GM23248 (cell line): Measurements from ENCODE around the gene REXO1. TPM values are rescaled to one million over a fixed set of nuclear protein-coding genes. Genes with fewer than 3 reads are reported as not detected.

Source experiments
- DNase-seq: peaks from one replicate; pipeline ENCODE4 v3.0.0-alpha.2; 2015
- H2AFZ ChIP-seq: fragments of 200-600 bp; sonication (generic); 2 replicates; pipeline ENCODE4 v1.6.1; 2016; ENCODE audit warnings: antibody characterized with exemption
- H3F3A ChIP-seq: fragments of 200-600 bp; sonication (generic); 2 replicates; pipeline ENCODE4 v1.6.1; 2016; ENCODE audit warnings: mild to moderate bottlenecking, antibody characterized with exemption, mixed run types; ENCODE audit not compliant: insufficient read depth
- H3K27ac ChIP-seq: fragments of 200-600 bp; sonication (generic); 2 replicates; pipeline ENCODE4 v1.5.1; 2016; ENCODE audit warnings: mild to moderate bottlenecking
- H3K27me3 ChIP-seq: fragments of 200-600 bp; sonication (generic); replicated peaks from 2 replicates; pipeline ENCODE4 v1.6.1; 2016; ENCODE audit warnings: mild to moderate bottlenecking; ENCODE audit not compliant: insufficient read depth
- H3K36me3 ChIP-seq: fragments of 200-600 bp; sonication (generic); 2 replicates; pipeline ENCODE4 v1.6.1; 2016; ENCODE audit warnings: low read depth, mild to moderate bottlenecking
- H3K4me1 ChIP-seq: fragments of 200-600 bp; sonication (generic); 2 replicates; pipeline ENCODE4 v1.6.1; 2016; ENCODE audit warnings: mild to moderate bottlenecking; ENCODE audit not compliant: insufficient read depth
- H3K4me2 ChIP-seq: fragments of 200-600 bp; sonication (generic); one replicate; pipeline ENCODE4 v1.6.1; 2016; ENCODE audit warnings: mild to moderate bottlenecking; ENCODE audit not compliant: unreplicated experiment
- H3K4me3 ChIP-seq: fragments of 200-600 bp; sonication (generic); 2 replicates; pipeline ENCODE4 v1.5.1; 2016; ENCODE audit warnings: mild to moderate bottlenecking
- H3K79me2 ChIP-seq: fragments of 200-600 bp; sonication (generic); 2 replicates; pipeline ENCODE4 v1.6.1; 2016; ENCODE audit warnings: mild to moderate bottlenecking; ENCODE audit not compliant: insufficient read depth
- H3K9ac ChIP-seq: fragments of 200-600 bp; sonication (generic); 2 replicates; pipeline ENCODE4 v1.6.1; 2016; ENCODE audit warnings: mild to moderate bottlenecking
- H3K9me2 ChIP-seq: fragments of 200-600 bp; sonication (generic); 2 replicates; pipeline ENCODE4 v1.6.1; 2016; ENCODE audit warnings: mixed run types, mild to moderate bottlenecking, moderate library complexity; ENCODE audit not compliant: insufficient read depth
- H3K9me3 ChIP-seq: fragments of 200-600 bp; sonication (generic); one replicate; pipeline ENCODE4 v1.6.1; 2017; ENCODE audit warnings: low read depth
- H4K20me1 ChIP-seq: fragments of 200-600 bp; sonication (generic); 2 replicates; pipeline ENCODE4 v1.6.0; 2016; ENCODE audit not compliant: insufficient read depth
- EZH2 ChIP-seq: fragments of 200-600 bp; sonication (generic); IDR thresholded peaks from 2 replicates; pipeline ENCODE4 v1.6.1; 2018; ENCODE audit warnings: antibody characterized with exemption, mild to moderate bottlenecking; ENCODE audit not compliant: insufficient read depth, poor library complexity, severe bottlenecking
- EZH2phosphoT487 ChIP-seq: fragments of 200-600 bp; sonication (generic); IDR thresholded peaks from 2 replicates; pipeline ENCODE4 v1.6.1; 2018; ENCODE audit warnings: antibody characterized with exemption, moderate library complexity, mild to moderate bottlenecking, low read depth; ENCODE audit not compliant: insufficient read depth
- WGBS, 2 experiments: methylation state at CpG; one replicate each; pipeline ENCODE4 v1.1.6; 2015 to 2017; ENCODE audit warnings: low lambda C conversion rate in 2 of 2, low coverage in 1 of 2; ENCODE audit errors: missing lambda C conversion rate in 2 of 2; 5-methylcytosine and 5-hydroxymethylcytosine counted together
- in situ Hi-C: fragments of 300-500 bp; cut with MboI; formaldehyde crosslinking; loops from 2 replicates; pipeline ENCODE4 v1.15.0; 2020
- polyA plus RNA-seq: library from polyadenylated mRNA; unstranded; fragments of >200 nt; fragmentation: Nextera tagmentation; extraction: Ambion mirVana; gene quantifications from 2 replicates; pipeline ENCODE4 v1.2.1, GENCODE V29; 2016
- total RNA-seq: library from RNA; depleted of rRNA; stranded (reverse); fragments of >200 nt; shearing (Covaris generic); gene quantifications from 2 replicates; pipeline ENCODE4 v1.2.3, GENCODE V29; 2014

REXO1 gene
- total and polyA plus RNA-seq, 2 experiments from 2014 or later = 4.9 to 5.2 TPM

DNA sequence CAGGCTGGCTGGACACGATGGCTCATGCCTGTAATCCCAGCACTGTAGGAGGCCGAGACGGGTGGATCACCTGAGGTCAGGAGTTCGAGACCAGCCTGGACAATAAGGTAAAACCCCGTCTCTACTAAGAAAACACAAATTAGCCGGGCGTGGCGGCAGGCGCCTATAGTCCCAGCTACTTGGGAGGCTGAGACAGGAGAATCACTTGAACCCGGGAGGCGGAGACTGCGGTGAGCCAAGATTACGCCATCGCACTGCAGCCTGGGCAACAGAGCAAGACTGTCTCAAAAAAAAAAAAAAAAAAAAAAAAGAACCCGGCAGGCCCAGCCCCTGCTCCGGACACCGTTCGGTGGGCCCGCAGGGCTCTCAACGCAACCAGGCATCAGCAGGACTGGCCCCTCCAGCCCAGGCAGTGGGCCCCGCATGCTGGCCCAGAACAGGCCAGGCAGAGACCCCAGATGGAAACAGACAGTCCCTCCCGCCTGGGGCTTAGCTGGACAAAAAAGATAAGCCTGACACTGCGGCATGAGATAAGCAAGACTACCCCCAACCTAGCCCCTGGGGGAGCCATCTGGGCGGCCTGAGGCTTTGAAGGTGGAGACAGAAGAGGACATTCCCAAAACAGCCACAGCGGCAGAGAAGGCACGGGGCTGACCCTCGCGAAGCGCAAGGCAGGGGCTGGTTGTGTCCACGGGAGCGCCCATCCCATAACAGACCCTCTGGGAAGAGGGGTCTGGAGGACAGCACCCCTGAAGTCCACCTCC lies 11.6 kb downstream of the REXO1 start:
- no peaks in the 10 kb centered on the region for H3K4me1 ChIP-seq
- no peaks in the 10 kb centered on the region for H3K27me3 ChIP-seq
- H3K9me3 ChIP-seq = no peaks in the 10 kb centered on the region
- H3K27ac ChIP-seq = no peak overlapping the region
- peaks cover 99% of the 10 kb centered on the region for H3K79me2 ChIP-seq
- TF ChIP-seq EZH2phosphoT487 (no peak), EZH2 (no peak)
- no peaks in the 10 kb centered on the region for H3K36me3 ChIP-seq
- in situ Hi-C loops = no loop called here
- no peaks in the 10 kb centered on the region for H3K9me2 ChIP-seq
- no peak overlapping the region for H3K4me2 ChIP-seq
- DNase-seq = no peak
- H4K20me1 ChIP-seq = no peaks in the 10 kb centered on the region
- H3K4me3 ChIP-seq = no peak overlapping the region
- H3K9ac ChIP-seq = no peak overlapping the region
- 91 to 92% methylated on average over 31 of the region's 31 CpGs for WGBS, 2 experiments
- no peak overlapping the region for H2AFZ ChIP-seq
- H3F3A ChIP-seq = no peaks in the 10 kb centered on the region

DNA sequence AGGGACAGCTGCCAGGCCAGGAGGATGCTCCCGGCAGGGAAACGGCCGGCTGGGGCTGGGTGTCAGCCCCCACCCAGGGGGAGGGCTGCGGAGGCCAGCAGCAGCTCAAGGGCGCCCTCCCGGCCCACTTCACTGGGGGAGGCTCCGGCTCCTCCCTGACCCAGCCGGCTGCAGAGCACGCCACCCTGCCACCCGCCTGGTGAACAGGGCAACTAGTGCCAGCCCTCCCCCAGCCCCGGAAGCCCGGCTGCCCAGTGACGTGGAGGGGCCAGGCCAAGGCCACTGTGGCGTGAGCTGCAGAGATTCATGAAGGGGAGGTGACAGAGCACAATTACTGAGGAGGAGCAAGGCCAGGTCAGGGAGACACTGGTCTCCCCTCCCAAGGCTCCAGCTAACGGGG lies 14.7 kb downstream of the REXO1 start:
- H3K79me2 ChIP-seq = peaks cover 93% of the 10 kb centered on the region
- H3K9me3 ChIP-seq = no peaks in the 10 kb centered on the region
- 82 to 90% methylated on average over 13 to 14 of the region's 15 CpGs for WGBS, 2 experiments

DNA sequence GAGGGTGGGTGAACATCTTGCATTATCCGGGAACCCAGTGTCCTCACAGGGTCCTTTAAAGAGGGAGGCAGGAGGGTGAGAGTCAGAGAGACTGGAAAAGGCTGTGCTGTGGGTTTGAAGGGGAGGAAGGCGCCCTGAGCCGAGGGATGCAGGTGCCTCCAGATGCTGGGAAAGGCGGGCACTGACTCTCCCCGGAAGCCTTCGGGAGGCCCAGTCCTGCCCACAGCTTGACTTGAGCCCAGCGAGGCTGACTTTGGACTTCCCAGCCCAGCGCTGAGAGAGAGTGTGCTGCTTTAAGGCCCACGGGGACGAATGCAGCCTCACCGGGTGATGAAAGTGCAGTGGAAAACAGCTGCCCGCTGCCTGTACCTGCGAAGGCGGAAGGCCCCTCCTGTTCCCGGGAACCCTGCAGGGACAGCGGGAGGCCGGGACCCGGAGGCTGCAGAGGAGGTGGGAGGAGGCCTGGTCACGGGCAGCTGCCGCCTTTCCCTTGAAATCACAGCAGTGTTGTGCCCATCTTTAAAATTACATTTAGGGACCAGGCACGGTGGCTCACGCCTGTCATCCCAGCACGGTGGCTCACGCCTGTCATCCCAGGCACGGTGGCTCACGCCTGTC lies 16.1 kb downstream of the REXO1 start:
- Histone ChIP-seq H3K27ac (no peak overlapping the region), H3K79me2 (peaks cover 79% of the 10 kb centered on the region), H3K9me3 (no peaks in the 10 kb centered on the region), H3K9me2 (no peaks in the 10 kb centered on the region), H3K36me3 (no peaks in the 10 kb centered on the region), H3K4me1 (no peaks in the 10 kb centered on the region), H3K9ac (no peak overlapping the region), H2AFZ (no peak overlapping the region), H3K4me3 (no peak overlapping the region), H3K27me3 (no peaks in the 10 kb centered on the region), H4K20me1 (no peaks in the 10 kb centered on the region), H3K4me2 (no peak overlapping the region), H3F3A (no peaks in the 10 kb centered on the region)
- 88 to 89% methylated on average over 26 of the region's 26 CpGs for WGBS, 2 experiments
- TF ChIP-seq EZH2phosphoT487 = no peak
- no peak for TF ChIP-seq EZH2
- DNase-seq = no peak
- in situ Hi-C loops = no loop called here

More for the DNA sequence above, 14.7 kb downstream of the REXO1 start:
- TF ChIP-seq EZH2 (no peak), EZH2phosphoT487 (no peak)
- Histone ChIP-seq H3K4me3 (no peak overlapping the region), H3K9me2 (no peaks in the 10 kb centered on the region), H3K4me1 (no peaks in the 10 kb centered on the region), H3K27me3 (no peaks in the 10 kb centered on the region), H3K9ac (no peak overlapping the region), H4K20me1 (no peaks in the 10 kb centered on the region), H3K27ac (no peak overlapping the region), H3K4me2 (no peak overlapping the region), H3K36me3 (no peaks in the 10 kb centered on the region), H2AFZ (no peak overlapping the region), H3F3A (no peaks in the 10 kb centered on the region)
- no peak for DNase-seq
- in situ Hi-C loops = no loop called here

DNA sequence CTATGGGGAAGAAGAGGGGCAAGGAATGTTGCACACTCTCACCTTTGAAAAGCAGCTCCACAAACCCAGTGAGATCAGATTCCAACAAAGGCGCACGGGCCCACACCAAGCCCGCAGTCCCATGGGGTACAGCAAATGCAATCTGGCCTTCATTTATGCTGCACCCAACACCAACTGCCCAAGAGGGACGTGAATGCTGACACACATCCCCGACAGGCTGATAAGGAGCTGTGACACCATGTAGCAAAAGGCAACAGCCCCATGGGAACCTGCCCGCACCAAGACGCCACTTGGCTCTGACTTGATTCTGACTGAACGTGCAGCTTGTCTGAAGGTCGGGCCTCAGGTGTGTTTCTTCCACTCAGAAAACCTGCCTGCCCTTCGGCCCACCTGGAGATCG lies 17.3 kb downstream of the REXO1 start:
- TF ChIP-seq EZH2 (no peak), EZH2phosphoT487 (no peak)
- H3K9ac ChIP-seq = no peak overlapping the region
- in situ Hi-C loops = no loop called here
- no peaks in the 10 kb centered on the region for H3F3A ChIP-seq
- DNase-seq = no peak
- no peak overlapping the region for H3K4me3 ChIP-seq
- H3K36me3 ChIP-seq = no peaks in the 10 kb centered on the region
- H4K20me1 ChIP-seq = no peaks in the 10 kb centered on the region
- peaks cover 68% of the 10 kb centered on the region for H3K79me2 ChIP-seq
- no peaks in the 10 kb centered on the region for H3K4me1 ChIP-seq
- H3K27me3 ChIP-seq = no peaks in the 10 kb centered on the region
- no peaks in the 10 kb centered on the region for H3K9me3 ChIP-seq
- no peak overlapping the region for H3K4me2 ChIP-seq
- no peak overlapping the region for H3K27ac ChIP-seq
- H2AFZ ChIP-seq = no peak overlapping the region
- H3K9me2 ChIP-seq = no peaks in the 10 kb centered on the region
- WGBS, 2 experiments = 90 to 91% methylated on average over 11 of the region's 11 CpGs
